OCI-LY1 (cell line): ENCODE results near the gene GRIK2.

Source experiments
- H2AFZ ChIP-seq: fragments of 200-600 bp; sonication (generic), shearing (Covaris generic); 2 replicates; pipeline ENCODE4 v1.6.0; 2014; ENCODE audit warnings: antibody characterized with exemption, mild to moderate bottlenecking, low read length
- H3F3A ChIP-seq: fragments of 200-600 bp; sonication (generic), shearing (Covaris generic); 2 replicates; pipeline ENCODE4 v1.6.0; 2014; ENCODE audit warnings: mild to moderate bottlenecking, antibody characterized with exemption, low read length, moderate library complexity; ENCODE audit not compliant: insufficient read depth
- H3K27ac ChIP-seq: fragments of 200-600 bp; sonication (generic); 2 replicates; pipeline ENCODE4 v1.5.1; 2014; ENCODE audit warnings: low read length, mixed run types, mild to moderate bottlenecking, low read depth; ENCODE audit not compliant: poor library complexity, severe bottlenecking
- H3K27me3 ChIP-seq: fragments of 200-600 bp; sonication (generic); 2 replicates; pipeline ENCODE4 v1.6.0; 2014; ENCODE audit warnings: antibody characterized with exemption, mild to moderate bottlenecking, low read length, moderate library complexity; ENCODE audit not compliant: insufficient read depth
- H3K36me3 ChIP-seq: fragments of 200-600 bp; sonication (generic); 2 replicates; pipeline ENCODE4 v1.6.1; 2014; ENCODE audit warnings: mild to moderate bottlenecking, antibody characterized with exemption, low read length, moderate library complexity, mixed read lengths; ENCODE audit not compliant: insufficient read depth
- H3K4me1 ChIP-seq: fragments of 200-600 bp; sonication (generic); 2 replicates; pipeline ENCODE4 v1.5.1; 2014; ENCODE audit warnings: mild to moderate bottlenecking, low read length, moderate library complexity; ENCODE audit not compliant: insufficient read depth, severe bottlenecking
- H3K4me2 ChIP-seq: fragments of 200-600 bp; sonication (generic), shearing (Covaris generic); 2 replicates; pipeline ENCODE4 v1.6.1; 2014; ENCODE audit warnings: low read length
- H3K4me3 ChIP-seq: fragments of 200-600 bp; sonication (generic); 2 replicates; pipeline ENCODE4 v1.5.1; 2014; ENCODE audit warnings: low read length, low read depth, mild to moderate bottlenecking, mixed read lengths; ENCODE audit not compliant: poor library complexity, severe bottlenecking
- H3K79me2 ChIP-seq: fragments of 200-600 bp; shearing (Covaris generic); 2 replicates; pipeline ENCODE4 v1.6.1; 2016; ENCODE audit warnings: mixed run types, low read length, mixed read lengths; ENCODE audit not compliant: insufficient read depth
- H3K9ac ChIP-seq: fragments of 200-600 bp; sonication (generic), shearing (Covaris generic); 2 replicates; pipeline ENCODE4 v1.6.1; 2014; ENCODE audit warnings: mild to moderate bottlenecking, low read length, mixed read lengths
- H3K9me2 ChIP-seq: fragments of 200-600 bp; sonication (generic), shearing (Covaris generic); 2 replicates; pipeline ENCODE4 v1.6.1; 2014; ENCODE audit warnings: low read depth, mild to moderate bottlenecking, low read length, mixed read lengths
- H3K9me3 ChIP-seq: fragments of 200-600 bp; shearing (Covaris generic); 2 replicates; pipeline ENCODE4 v1.6.1; 2014; ENCODE audit warnings: low read length, mixed read lengths
- H4K20me1 ChIP-seq: fragments of 200-600 bp; sonication (generic), shearing (Covaris generic); 2 replicates; pipeline ENCODE4 v1.6.0; 2016; ENCODE audit warnings: mild to moderate bottlenecking, low read length; ENCODE audit not compliant: insufficient read depth
- EZH2 ChIP-seq: fragments of 200-600 bp; sonication (generic), shearing (Covaris generic); IDR thresholded peaks from 2 replicates; pipeline ENCODE4 v1.8.0; 2017; ENCODE audit warnings: borderline replicate concordance, mixed run types, mild to moderate bottlenecking, antibody characterized with exemption, low read length, moderate library complexity, mixed read lengths
- TF ChIP-seq, protein P1 (sequence below): fragments of 200-600 bp; sonication (generic), shearing (Covaris generic); IDR thresholded peaks from 2 replicates; pipeline ENCODE4 v1.5.1; 2017; ENCODE audit warnings: mild to moderate bottlenecking, antibody characterized with exemption, low read length, moderate library complexity, mixed read lengths

GRIK2 gene

DNA sequence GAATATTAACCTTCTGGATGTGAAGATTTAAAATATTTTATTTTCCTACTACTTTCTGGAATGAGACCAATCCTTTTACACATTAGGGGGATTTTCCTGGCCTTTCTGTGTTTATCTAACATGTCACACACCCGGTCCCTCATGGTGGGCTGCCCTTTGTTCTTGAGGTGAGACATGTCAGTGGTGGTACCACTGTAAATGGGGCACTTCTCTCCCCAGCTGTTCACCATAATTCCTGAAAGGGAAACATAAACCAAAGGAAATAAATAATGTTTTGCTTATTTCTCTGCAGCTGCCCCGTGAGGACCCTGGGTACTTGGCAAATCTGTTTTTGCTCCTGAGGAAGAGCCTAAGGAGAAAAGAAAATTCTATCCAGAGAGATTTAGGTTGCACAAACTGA is 41.1 kb downstream of the GRIK2 start:
- Histone ChIP-seq H3K27me3 (no peaks in the 10 kb centered on the region), H3K27ac (no peak overlapping the region), H3K79me2 (no peaks in the 10 kb centered on the region), H3K36me3 (no peaks in the 10 kb centered on the region), H3K9me3 (no peaks in the 10 kb centered on the region), H3F3A (no peaks in the 10 kb centered on the region), H4K20me1 (no peaks in the 10 kb centered on the region), H3K9me2 (no peaks in the 10 kb centered on the region), H3K4me1 (no peaks in the 10 kb centered on the region), H3K9ac (no peak overlapping the region), H2AFZ (no peak overlapping the region), H3K4me3 (no peak overlapping the region), H3K4me2 (no peak overlapping the region)
- no peak for TF ChIP-seq EZH2
- TF ChIP-seq, protein P1, sequence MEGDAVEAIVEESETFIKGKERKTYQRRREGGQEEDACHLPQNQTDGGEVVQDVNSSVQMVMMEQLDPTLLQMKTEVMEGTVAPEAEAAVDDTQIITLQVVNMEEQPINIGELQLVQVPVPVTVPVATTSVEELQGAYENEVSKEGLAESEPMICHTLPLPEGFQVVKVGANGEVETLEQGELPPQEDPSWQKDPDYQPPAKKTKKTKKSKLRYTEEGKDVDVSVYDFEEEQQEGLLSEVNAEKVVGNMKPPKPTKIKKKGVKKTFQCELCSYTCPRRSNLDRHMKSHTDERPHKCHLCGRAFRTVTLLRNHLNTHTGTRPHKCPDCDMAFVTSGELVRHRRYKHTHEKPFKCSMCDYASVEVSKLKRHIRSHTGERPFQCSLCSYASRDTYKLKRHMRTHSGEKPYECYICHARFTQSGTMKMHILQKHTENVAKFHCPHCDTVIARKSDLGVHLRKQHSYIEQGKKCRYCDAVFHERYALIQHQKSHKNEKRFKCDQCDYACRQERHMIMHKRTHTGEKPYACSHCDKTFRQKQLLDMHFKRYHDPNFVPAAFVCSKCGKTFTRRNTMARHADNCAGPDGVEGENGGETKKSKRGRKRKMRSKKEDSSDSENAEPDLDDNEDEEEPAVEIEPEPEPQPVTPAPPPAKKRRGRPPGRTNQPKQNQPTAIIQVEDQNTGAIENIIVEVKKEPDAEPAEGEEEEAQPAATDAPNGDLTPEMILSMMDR = no peak

GRCh38 chr6:101435038-101435437 is 41.5 kb downstream of the GRIK2 start:
- Histone ChIP-seq H3K9ac (no peak overlapping the region), H4K20me1 (no peaks in the 10 kb centered on the region), H3K27me3 (no peaks in the 10 kb centered on the region), H2AFZ (no peak overlapping the region), H3K9me3 (no peaks in the 10 kb centered on the region), H3K4me2 (no peak overlapping the region), H3F3A (no peaks in the 10 kb centered on the region), H3K27ac (no peak overlapping the region), H3K4me3 (no peak overlapping the region), H3K9me2 (no peaks in the 10 kb centered on the region), H3K36me3 (no peaks in the 10 kb centered on the region), H3K4me1 (no peaks in the 10 kb centered on the region), H3K79me2 (no peaks in the 10 kb centered on the region)
- TF ChIP-seq EZH2 = no peak
- TF ChIP-seq, protein P1 = no peak

DNA sequence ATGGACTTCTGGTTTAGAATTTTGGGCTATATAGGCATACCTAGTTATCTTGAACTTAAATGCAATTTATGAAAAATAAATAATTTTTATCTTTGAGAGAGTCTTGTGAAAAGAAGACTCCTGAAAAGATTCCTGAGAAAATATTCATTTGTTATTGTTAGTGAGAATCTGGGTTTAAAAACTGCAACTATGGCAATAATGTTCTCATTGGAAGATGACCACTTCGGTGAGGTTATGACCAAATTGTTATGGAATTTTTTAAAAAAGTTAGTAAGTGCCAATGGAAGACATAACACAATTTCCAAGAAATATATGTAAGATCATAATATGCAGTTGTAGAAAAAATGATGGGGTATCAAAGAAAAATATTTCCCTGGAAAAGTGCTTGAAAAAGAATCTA is 46.3 kb downstream of the GRIK2 start:
- Histone ChIP-seq H4K20me1 (no peaks in the 10 kb centered on the region), H2AFZ (no peak overlapping the region), H3K4me3 (no peak overlapping the region), H3K27ac (no peak overlapping the region), H3K9me3 (no peaks in the 10 kb centered on the region), H3F3A (no peaks in the 10 kb centered on the region), H3K36me3 (no peaks in the 10 kb centered on the region), H3K4me1 (no peaks in the 10 kb centered on the region), H3K9me2 (no peaks in the 10 kb centered on the region), H3K27me3 (no peaks in the 10 kb centered on the region), H3K4me2 (no peak overlapping the region), H3K79me2 (no peaks in the 10 kb centered on the region), H3K9ac (no peak overlapping the region)
- TF ChIP-seq, protein P1 = no peak
- TF ChIP-seq EZH2 = no peak
